HG03442 (cell line): ENCODE results near the gene CPB1.

Experiments
- ATAC-seq: cut with Tn5 transposase; IDR thresholded peaks from one replicate; pipeline ENCODE4 v1.9.1; 2021; ENCODE audit warnings: mild to moderate bottlenecking, moderate library complexity; ENCODE audit not compliant: unreplicated experiment

The CPB1 gene

DNA sequence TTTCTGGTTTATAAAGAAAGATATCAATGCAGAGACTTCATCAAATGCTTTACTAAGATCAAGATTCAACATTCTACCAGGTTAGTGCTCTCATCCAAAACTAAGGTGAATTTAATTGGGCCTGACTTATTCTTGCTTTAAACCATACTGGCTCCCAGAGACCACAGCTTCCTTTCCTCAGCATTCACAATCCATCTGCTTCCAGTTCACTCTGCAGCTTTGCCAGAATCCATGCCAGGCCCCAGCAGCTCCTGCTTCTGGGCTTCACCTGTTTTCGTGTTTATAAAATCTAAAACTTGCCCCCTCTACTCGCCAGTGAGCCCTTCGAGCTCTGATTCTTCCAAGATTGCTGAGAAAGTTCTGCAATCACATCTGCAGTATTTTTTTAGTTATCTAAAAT, 2.3 kb downstream of the CPB1 start:
- ATAC-seq: no peak

DNA sequence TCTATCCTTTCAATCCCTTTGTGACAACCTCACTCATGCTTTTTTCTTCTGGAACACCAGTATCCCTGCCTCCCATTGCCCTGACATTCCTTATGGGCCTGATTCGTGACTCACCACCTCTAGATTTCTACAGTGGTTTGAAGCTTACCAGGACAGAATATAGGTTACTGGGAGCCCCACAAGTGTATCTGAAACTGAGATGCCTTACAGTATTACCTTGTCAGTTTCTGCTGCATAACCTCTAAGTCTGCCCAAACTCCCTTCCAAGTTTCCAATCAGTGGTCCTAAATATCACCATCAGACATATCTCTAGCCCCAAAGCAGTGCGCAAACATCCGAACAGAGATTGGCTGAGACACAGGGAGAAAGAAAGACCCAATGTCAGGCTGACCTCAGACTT, 5.6 kb downstream of the CPB1 start:
- ATAC-seq: no peak

DNA sequence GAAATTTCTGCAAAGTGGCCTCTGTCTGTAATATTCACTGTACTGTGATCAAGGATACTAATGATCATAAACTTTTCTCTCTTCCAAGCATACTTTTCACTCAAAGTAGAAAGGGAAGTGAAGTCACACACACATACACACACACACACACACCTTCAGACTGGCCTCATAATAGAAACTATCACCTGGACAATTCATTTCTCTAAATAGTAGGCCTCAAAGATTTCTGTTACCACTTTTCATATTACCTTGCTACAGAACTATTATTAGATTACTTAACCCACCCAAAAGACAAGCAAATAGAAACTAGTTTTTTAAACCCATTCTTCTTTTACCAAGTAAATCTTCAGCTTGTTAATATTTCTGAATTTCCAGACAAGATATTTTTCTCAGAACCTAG, 12.2 kb downstream of the CPB1 start:
- no peak for ATAC-seq

DNA sequence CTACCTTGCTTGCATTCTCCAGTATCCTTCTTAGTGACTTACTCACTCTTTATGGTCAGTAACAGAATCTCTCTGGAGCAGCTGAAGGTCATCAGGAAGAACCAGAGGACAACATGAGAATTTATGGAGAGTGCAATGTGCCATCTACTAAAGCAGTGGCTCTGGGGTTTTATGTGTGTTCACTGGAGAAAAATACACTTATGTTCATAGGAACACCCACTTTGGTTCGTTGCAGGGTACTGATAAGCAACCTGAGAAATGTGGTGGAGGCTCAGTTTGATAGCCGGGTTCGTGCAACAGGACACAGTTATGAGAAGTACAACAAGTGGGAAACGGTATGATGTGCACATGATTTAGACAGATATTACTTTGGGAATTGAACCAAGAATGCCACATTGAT, 12.8 kb downstream of the CPB1 start:
- ATAC-seq: no peak

DNA sequence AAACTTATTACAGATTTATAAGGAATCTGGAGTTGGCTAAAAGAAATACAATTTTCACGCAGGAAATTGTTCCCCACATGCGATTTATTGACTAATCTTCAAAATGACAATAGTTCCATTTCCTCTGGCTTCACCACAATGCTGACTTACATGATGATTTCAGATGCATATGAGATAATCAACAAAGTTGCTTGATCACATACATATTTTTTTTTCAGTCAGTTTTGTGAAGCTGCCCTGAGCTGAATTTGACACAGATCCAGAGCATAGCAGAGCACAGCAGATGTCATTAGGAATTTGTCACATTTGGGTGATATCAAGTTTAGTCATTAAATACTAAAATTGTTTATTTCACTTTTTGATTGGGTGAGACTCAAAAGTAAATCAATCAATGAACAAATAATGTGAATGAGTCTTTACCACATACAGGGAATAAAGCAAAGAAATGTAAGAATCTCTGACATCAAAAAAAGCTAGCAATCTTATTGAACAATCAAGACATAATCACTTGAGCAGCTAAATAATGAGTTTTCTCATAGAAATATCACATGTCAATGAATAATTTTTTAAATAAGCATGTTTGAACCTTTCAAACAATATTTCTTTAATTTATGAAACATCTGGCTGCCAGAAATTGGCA, 18.3 kb downstream of the CPB1 start:
- no peak for ATAC-seq

DNA sequence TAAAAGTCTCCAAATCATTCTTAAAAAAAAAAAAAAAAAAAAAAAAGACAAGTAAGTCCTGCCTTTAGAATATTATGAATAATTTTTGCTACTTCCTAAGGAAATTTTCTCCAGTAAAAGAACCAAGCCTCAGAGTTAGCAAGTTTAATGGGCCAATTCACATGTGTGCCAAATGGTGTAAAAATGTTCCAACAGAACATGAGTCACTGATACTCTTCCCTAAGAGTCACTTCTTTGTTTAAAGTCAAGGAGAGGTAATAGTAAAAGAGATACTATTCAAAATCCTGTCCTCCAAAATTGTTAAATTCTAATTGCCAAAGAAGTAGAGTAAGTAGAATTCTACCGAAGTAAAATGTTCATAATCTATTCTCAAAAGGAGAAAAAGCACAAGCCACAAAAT, 19.7 kb downstream of the CPB1 start:
- ATAC-seq: no peak

DNA sequence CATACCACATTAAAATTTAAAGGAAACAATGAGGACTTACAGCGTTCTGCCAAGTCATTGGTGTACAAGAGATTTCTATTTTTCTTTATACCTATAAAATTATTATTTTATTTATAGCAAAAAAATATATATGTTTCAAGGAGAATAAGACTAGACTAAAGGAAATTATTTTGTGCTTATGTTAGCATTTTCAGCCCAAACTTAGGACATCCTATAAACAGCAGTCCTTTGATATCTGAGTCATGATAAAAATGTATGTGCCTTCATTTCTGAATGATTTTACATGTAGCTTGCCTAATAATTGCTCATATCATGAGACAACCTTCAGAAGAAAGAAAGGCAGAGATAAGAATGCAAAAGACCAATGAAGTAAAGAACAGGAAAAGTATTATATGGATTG, 20.8 kb downstream of the CPB1 start:
- ATAC-seq: no peak

DNA sequence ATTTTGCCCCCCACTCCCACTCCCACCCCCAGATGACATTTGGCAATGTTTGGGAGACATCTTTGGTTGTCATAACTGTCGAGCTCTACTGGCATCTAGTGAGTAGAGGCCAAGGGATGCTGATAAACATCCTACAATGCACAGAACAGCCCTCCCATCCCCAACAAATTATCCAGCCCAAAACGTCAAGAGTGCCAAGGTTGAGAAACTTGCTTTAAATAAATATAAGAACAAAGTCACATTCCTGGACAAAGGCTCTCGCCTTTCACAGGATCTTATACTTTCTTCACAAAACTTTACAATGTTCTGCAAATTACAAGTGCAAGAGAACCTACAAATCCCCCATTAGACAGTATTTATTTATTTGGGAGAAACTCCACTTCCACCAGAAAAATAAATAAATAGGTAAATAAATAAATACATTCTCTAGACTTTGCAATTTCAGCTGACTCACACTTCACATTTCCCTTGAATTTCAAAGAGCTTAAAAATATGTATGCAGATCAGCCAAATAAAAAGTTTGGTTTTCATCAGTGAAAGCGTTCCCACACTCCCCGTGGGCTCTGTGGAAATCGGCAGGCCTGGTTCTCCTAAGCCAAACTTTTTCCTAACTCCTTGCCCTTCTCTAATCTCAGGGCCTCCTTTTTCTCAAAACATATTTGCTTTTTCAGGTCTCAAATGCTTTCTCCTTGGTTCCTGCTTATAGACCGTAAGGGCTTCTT, 24.8 kb downstream of the CPB1 start:
- ATAC-seq: no peak

DNA sequence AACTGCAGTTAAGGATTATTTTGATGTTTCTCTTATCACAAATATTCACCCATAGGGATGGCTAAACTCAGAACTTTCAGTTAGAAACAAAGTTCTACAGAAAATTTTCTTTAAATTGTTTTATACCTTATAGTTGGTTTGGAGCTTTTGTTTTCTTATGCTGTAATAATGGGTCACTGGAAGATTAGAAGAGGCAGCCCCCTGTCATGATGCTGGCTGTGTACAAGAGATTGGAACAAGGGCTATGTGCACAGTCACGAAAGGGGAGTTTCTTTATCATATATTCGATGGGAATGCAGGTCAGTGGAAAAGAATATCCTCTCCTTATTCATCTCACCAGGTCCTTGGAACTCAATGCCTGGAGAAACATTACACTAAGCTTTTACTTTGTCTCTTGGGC, 25.5 kb downstream of the CPB1 start:
- ATAC-seq: no peak

DNA sequence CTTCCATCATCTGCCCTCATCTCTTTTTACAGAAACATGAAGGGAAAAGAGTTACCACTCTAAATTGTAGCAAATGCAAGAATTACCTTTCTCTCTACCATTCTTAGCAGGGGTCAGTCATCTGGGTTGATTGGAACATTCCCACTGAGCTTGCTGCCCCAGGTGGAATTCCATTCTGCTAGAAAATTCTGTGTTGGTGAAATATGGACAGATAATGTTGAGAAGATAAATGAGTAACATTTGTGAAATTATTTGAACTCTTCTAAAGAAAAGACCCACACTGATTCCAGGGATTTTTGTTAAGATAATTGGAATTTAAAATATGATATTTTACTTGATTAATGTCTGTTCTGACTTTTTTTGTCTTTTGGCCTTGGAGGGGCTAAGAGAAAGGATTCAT, 26.4 kb downstream of the CPB1 start:
- ATAC-seq: no peak

DNA sequence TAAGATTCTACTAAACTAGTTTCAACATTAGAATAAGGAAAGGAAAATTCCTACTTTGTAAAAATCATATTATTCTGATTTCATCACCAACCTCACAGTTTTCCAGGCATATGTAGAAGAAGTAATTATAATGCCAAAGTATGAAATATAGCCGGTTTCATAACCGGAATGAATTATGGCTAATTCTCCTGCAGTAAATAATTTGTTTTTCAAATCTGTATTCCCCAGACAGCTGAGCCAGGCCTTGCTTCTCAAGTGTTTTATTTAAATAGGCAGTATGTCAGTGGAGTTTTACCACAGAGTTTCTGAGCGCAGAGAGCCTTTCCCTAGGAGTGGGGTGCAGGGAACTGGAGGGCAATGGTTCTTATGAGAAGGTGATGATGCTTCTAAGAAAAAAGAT, 28.8 kb downstream of the CPB1 start:
- ATAC-seq: no peak

DNA sequence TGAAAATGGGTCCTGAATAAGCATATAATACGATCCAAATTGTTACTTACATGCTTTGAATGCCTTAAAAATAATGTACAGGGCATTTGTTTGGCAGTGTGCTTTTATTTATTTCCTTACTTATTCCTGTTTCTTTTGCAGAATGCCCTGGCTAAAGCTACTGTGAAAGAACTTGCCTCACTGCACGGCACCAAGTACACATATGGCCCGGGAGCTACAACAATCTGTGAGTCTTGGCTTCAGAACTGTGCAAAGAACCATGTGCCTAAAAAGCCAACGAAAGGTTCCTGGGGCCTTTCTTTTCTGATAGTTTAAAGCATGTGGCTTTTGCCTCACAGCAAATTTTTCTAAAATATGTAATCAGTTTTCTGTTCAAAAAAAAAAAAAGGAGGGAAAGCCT, 29.7 kb downstream of the CPB1 start:
- no peak for ATAC-seq

DNA sequence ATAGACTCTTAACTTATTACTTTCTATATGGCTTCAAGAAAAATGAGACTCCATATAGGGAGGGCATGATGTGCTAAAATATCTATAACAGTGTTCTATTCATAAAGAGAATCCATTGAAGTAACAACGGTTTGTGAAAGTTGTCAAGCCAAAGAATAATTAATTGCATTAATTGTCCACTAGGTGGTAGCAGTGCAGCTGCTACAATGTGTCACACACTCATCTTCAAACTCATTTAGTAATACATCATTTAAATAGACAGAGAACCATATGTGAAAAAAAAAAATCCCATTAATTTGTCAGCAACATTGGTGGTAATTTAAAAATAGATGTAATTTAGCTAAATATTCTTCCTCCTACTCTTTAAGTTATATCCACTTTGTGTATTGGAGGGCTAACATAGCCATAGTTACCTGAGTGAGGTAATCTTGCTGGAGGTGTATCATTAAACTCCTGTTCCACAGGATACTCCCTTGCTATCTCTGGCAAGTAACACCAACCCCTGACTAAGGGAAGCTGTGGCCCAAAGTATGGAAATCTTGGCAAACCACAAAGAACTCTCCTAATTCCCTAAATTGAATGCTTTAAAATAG, 33.8 kb downstream of the CPB1 start:
- ATAC-seq: peak; percentile 83

DNA sequence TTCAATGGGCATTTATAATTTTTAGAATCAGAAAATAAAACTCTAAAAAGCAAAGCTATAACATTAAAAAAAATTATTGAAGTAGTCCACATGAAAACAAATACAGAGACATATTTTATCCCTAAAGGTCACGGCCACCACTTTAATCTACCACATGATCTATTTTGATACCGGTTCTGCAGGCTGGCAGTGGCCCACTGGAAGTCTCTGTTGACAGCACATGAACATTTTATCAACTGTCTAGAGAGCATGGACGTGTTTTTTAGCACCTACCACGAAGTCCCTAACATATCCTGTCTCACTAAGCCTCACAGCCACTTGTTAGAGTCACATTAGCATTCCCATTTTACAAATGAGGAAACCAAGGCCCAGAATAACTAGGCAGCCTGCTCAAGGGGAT, 35.7 kb downstream of the CPB1 start:
- no peak for ATAC-seq

DNA sequence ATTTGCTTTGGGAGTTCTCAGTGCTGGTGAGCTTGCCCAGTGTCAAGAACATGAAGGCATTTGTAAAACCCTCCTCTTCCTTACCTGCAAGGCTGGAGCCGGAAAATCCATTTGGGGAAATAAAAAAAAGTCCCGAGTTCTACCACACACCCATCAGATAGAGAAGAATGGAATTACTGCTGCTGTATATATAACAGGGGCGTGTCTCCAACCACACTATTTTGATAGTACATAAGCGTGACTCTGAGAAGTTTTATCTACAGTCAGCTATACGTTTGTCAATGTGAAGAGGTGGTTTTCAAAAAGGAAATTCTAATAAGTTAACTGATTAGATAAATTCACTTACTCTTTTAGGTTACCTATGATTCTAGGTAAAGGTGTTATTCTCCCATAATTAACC, 36.2 kb downstream of the CPB1 start:
- no peak for ATAC-seq

DNA sequence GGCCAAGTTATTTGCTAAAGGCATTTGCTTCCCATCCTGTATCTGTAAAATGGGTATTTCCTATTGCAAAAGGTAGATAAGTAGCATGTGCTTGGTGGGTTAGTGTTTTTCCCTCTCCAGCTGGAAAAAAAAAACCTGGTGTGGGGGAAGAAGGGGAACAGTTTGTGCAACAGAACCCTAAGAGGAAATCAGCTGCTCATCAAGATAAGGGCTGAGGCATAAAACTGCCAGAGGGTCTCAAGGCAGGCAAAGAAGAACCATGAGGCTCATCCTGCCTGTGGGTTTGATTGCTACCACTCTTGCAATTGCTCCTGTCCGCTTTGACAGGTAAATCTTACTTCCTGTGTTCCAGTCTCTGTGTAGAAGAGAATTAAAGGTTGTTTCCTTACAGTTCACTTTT, 37.4 kb downstream of the CPB1 start, which contains the start of gene CPA3:
Gene CPA3 (plus strand): TSS at position 248 of the 400 bp plus-strand sequence. CDS start 12 bp downstream, at position 260.
- no peak for ATAC-seq

DNA sequence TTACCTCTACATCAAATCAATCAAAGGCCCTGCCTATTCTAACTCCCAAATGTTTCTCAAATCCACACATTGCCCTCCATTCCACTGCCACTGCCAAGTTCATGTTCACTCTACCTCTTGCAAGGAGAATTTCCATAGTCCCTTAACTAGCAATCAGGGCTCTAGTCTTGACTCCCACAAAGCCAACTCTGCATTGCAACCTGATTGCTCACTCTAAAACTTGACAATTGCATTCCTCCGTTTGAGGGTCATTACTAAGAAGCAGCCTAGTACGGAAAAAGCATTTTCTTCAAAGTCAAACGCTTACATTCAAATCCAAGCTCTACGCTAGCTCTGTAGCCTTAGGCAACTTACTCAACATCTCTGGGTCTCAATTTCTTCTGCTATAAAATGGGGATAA, 38.6 kb downstream of the CPB1 start:
- ATAC-seq: no peak

DNA sequence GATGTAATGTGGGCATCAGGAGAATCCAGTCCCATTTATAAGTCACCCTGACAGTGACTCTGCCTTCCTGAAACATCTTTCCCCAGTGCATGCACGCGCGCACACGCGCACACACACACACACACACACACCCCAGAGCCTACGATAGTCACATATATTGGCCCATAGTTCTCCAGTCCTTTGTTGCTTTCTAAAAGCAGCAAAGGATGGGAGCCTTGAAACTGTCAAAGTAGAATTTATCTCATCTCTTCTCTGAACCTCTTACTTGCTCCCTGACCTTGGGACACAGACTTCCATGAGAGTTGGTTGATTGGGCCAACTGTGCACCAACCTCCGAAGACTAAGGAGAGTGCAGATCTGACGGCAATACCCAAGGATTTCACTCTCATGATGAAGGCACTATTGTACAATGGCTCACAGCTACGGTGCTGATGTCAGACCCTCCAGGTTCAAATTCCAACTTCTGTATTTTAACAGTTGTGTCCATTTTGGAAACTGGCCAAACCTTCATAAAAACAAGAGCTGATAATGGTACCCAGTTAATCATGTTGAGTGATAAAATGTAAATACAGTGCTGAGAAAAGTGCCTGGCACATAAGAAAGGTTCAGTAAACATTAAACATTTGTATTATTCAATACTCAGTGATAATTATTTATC, 45.8 kb downstream of the CPB1 start:
- ATAC-seq: no peak

DNA sequence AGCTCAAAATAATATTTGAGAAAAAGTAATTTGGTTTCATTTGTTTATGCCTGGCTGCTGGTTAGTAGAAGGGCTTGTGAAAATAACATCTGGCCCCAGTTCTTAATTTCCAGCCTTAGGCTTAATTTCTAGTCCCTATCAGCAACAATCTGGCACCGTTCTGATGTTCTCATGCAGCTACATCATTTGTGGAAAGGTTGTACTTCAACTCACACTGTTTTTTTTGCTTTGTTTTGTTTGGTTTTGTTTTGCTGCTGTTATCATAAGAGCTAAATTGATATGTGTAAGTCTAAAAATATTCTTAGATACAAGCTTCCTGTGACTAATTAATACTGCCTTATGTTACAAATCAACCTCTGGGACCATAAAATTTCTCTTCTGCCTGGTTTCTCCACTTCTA, 46.4 kb downstream of the CPB1 start:
- no peak for ATAC-seq

DNA sequence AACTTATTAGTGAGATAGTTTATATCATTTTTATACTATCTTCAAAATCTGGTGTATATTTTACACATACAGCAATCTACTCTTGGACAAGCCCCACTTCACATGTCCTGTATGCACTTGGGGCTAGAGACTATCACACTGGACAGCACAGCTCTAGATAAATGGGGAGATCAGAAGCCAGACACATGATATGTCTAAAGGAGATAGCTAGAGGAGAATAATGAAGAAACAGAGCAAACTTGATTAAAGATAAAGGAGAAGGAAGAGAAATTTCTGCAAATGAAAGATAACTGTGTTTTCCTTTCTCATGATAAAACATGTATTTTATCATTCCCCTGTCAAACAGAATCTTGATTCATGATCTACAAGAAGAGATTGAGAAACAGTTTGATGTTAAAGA, 50.5 kb downstream of the CPB1 start:
- ATAC-seq: no peak

DNA sequence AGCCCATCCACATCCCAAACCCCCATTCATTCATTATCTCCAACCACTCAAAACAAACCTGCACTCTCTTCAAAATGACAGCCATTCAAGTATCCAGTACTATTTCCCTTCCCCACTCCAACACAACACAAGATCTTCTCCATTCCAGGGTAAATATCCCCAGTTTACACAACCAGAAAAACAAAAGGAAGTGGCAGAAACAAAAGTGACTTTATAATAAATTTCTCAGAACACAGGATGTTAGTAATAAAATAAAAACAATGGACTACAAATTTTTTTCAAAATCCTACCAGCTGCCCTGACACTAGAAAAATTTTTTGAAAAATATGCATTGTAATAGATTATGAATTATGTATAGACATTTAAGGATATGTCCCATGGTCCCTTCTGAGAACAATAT, 51.6 kb downstream of the CPB1 start:
- no peak for ATAC-seq

DNA sequence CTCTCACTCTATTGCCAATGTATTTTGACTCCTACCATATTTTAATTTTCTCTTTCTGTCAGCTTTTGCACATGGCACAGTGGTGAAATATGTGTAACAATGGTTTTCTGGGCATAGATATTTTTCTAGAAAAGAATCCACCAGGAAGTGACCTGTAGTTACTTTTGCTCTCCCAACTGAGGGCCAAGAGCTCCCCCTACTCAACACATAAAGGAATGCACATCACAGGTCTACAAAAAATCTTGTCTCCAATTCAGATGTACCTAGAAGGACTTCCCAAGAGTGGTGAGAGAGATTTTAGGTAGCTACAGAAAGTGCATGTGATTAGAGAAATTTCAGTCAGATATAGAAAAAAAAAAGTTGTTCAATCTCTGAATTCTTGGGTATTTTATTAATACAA, 53.1 kb downstream of the CPB1 start:
- no peak for ATAC-seq
